HCT116 (cell line): Measurements from ENCODE around the gene GRIK4.

ENCODE experiments used
- EZH2 ChIP-seq: fragments of 200-600 bp; sonication (generic); IDR thresholded peaks from 2 replicates; pipeline ENCODE4 v1.6.1; 2017; ENCODE audit warnings: antibody characterized with exemption, mixed run types
- POLR2A ChIP-seq: IDR thresholded peaks from 2 replicates; pipeline ENCODE4 v1.7.0; 2011; ENCODE audit warnings: borderline replicate concordance; ENCODE audit not compliant: insufficient read depth, insufficient read length; ENCODE audit errors: extremely low read depth
- RAD21 ChIP-seq: IDR thresholded peaks from 2 replicates; pipeline ENCODE4 v1.6.1; 2012; ENCODE audit warnings: low read depth, mild to moderate bottlenecking
- SIN3A ChIP-seq: IDR thresholded peaks from 2 replicates; pipeline ENCODE4 v1.6.1; 2012; ENCODE audit warnings: low read depth
- TCF7L2 ChIP-seq: IDR thresholded peaks from 2 replicates; pipeline ENCODE4 v1.7.0; 2011; ENCODE audit warnings: borderline replicate concordance, inconsistent platforms; ENCODE audit not compliant: insufficient read depth, insufficient read length; ENCODE audit errors: extremely low read depth

DNA sequence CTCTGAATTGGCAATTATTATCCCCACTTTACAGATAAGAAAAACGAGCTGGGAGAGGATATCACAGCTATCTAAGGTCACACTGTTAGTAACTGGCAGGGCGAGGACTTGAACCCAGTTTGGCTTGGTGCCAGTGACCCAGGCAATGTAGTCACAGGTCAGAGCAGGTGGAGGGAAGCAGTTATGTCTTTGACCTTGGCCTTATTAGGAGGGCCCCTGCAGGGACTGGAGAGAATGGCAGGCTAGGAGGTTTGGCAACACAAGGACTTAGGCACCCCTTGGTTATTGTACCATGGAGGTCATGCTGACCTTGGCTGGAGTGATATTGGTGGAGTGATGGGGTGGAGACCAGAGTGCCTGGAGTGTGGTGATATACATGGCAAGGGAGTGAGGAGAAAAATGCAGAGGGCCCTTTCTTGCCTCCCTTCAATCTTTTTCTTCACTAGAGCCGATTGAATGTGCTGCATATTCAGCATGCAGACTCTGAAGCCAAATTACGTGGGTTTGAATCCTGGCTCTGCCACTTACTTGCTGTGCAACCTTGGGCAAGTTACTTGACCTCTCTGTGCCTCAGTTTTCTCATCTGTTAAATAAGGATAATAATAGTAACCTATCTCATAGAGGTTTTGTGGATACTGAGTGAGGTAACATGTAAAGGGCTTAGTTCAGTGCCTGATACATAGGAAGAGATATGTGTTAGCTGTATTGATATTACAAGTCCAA lies 419.7 kb downstream of the GRIK4 start:
- TF ChIP-seq RAD21, result 0 out of 2 replicates have a peak, but pooled peaks have one; percentile 6
- no peak for TF ChIP-seq EZH2
- TF ChIP-seq SIN3A, result no peak
- TF ChIP-seq POLR2A, result no peak
- no peak for TF ChIP-seq TCF7L2
